ENCODE measurements around the gene CD28.

GRCh38 chr2:203675086-203675485 lies 31.4 kb upstream of the CD28 start:
- no peak for TF ChIP-seq POLR2A (IDR thresholded peaks at IDR 0.05)
- no peak for TF ChIP-seq CTCF (IDR thresholded peaks at IDR 0.05)
